Subcutaneous adipose tissue (tissue), 4 donors: Measurements from ENCODE around the gene ADRB2. TPM values are rescaled to one million over a fixed set of nuclear protein-coding genes. Genes with fewer than 3 reads are reported as not detected.

ENCODE experiments used
- CTCF ChIP-seq: fragments of 450-650 bp; IDR thresholded peaks from one replicate; pipeline ENCODE4 v1.5.1; 2016; ENCODE audit warnings: low read depth, mild to moderate bottlenecking, control low read depth, antibody characterized with exemption, moderate library complexity
- total RNA-seq, 4 donors: library from RNA; depleted of rRNA; stranded (reverse); fragments of >200 nt; gene quantifications; one replicate each; pipeline ENCODE4 v1.1.0, GENCODE V29; 2016

The ADRB2 gene
- total RNA-seq, 4 donors from 2014 or later, result 23.1 to 60.0 (median 38.9) TPM

GRCh38 chr5:148838357-148838756 is 11.9 kb downstream of the ADRB2 start:
- no peak for TF ChIP-seq CTCF

GRCh38 chr5:148839960-148840359 is 13.5 kb downstream of the ADRB2 start:
- TF ChIP-seq CTCF, result no peak

GRCh38 chr5:148840531-148840930 is 14.1 kb downstream of the ADRB2 start:
- TF ChIP-seq CTCF, result no peak

- no peak for TF ChIP-seq CTCF
Measured at GRCh38 chr5:148841519-148841918, 15.1 kb downstream of the ADRB2 start.

GRCh38 chr5:148842161-148842560 is 15.8 kb downstream of the ADRB2 start:
- TF ChIP-seq CTCF, result no peak

- TF ChIP-seq CTCF, result no peak
Measured at GRCh38 chr5:148843510-148844318, 17.3 kb downstream of the ADRB2 start.

GRCh38 chr5:148844433-148845280 is 18.2 kb downstream of the ADRB2 start:
- TF ChIP-seq CTCF, result no peak
